ENCODE results near the gene CRTAP.
"Not testable (repeated sequence)": the region's sequence is repeated elsewhere in the genome, so short reads cannot be mapped to it uniquely, and the experiment has no call there.

CRTAP gene

GRCh38 chr3:33181229-33181628 is 67.4 kb downstream of the CRTAP start:
- DNase-seq = no peak

DNA sequence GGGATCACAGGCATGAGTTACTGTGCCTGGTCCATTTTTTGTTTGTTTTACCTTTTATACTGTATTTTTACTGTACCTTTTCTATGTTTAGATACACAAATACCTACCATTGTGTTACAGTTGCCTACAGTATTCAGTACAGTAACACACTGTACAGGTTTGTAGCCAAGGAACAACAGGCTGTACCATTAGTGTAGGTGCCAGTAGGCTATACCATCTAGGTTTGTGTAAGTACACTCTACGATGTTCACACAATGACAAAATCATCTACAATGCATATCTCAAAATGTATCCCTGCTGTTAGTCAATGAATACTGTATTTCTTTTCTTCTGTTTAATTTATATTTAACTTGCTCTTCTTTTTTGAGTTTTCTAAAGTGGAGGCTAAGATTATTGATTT is 67.8 kb downstream of the CRTAP start:
- DNase-seq = not testable (repeated sequence)

- no peak for DNase-seq
Observed at GRCh38 chr3:33184863-33185262, 71.0 kb downstream of the CRTAP start.

GRCh38 chr3:33186524-33187367 is 72.9 kb downstream of the CRTAP start:
- no peak for DNase-seq

- DNase-seq = no peak
Observed at GRCh38 chr3:33187368-33187634, 73.5 kb downstream of the CRTAP start.

DNA sequence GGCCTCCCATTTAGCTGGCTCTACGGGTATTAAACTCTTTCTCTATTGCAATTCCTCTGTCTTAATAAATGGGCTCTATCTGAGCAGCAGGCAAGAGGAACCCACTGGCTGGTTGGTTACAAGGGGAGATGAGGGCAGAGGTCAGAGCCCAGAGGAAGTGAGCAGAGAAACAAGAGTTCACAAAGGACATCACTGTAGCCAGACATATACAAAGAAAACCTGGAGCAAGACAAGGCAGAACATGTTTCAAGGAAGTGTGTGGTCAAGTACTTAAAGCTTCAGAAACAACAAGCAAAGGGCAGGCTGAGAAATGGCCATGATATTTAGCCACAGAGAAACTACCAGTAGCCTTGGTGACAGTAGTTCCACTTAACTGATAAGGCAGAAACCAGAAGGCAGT is 80.5 kb downstream of the CRTAP start:
- no peak for DNase-seq

- no peak for DNase-seq
Observed at GRCh38 chr3:33196538-33196937, 82.7 kb downstream of the CRTAP start.
